K562 (cell line): Measurements from ENCODE around the gene MPND. TPM values are rescaled to one million over a fixed set of nuclear protein-coding genes. Genes with fewer than 3 reads are reported as not detected.

ENCODE experiments used
- ARHGAP35 ChIP-seq: fragments of 450-650 bp; IDR thresholded peaks from 2 replicates; pipeline ENCODE4 v1.6.1; 2018; ENCODE audit not compliant: partially characterized antibody
- ARNT ChIP-seq, 2 experiments: fragments of 450-650 bp; IDR thresholded peaks; 2 replicates each; pipeline ENCODE4 v1.6.1; 2016; ENCODE audit warnings: mild to moderate bottlenecking in 1 of 2
- FOXK1 ChIP-seq: sonication (generic); formaldehyde crosslinking; IDR thresholded peaks from 2 replicates; pipeline ENCODE4 v1.8.0; 2022; ENCODE audit warnings: missing genetic modification reagents, mild to moderate bottlenecking, borderline replicate concordance
- FUS ChIP-seq: fragments of 200-400 bp; formaldehyde crosslinking; optimal IDR thresholded peaks from 2 replicates; pipeline ENCODE3; 2017; ENCODE audit warnings: low read depth, low read length
- HDAC3 ChIP-seq: fragments of 450-650 bp; IDR thresholded peaks from 2 replicates; pipeline ENCODE4 v1.6.1; 2018; ENCODE audit warnings: borderline replicate concordance, mild to moderate bottlenecking, moderate library complexity; ENCODE audit not compliant: partially characterized antibody
- HOXB6 ChIP-seq: fragments of 250-450 bp; sonication (Bioruptor Pico); IDR thresholded peaks from 2 replicates; pipeline ENCODE4 v1.5.1; 2022; ENCODE audit warnings: mild to moderate bottlenecking, borderline replicate concordance
- LCOR ChIP-seq: sonication (generic); formaldehyde crosslinking; IDR thresholded peaks from 2 replicates; pipeline ENCODE4 v1.8.0; 2022; ENCODE audit warnings: mild to moderate bottlenecking, missing genetic modification reagents
- NEUROD1 ChIP-seq: fragments of 150-350 bp; IDR thresholded peaks from 2 replicates; pipeline ENCODE4 v1.6.1; 2014; ENCODE audit warnings: borderline replicate concordance, low read length, low read depth; ENCODE audit not compliant: partially characterized antibody
- NFATC3 ChIP-seq: fragments of 450-650 bp; IDR thresholded peaks from 2 replicates; pipeline ENCODE4 v1.6.1; 2017; ENCODE audit warnings: mild to moderate bottlenecking
- POLR3G ChIP-seq: IDR thresholded peaks from 2 replicates; pipeline ENCODE4 v1.6.1; 2011; ENCODE audit not compliant: insufficient read length, insufficient replicate concordance; ENCODE audit errors: extremely low read depth
- RAD21 ChIP-seq, 2 experiments: fragments of 250-450 bp in 1 of 2; fragments of 450-650 bp in 1 of 2; sonication (Bioruptor Pico) in 1 of 2; formaldehyde crosslinking in 1 of 2; IDR thresholded peaks in 1 of 2; conservative IDR thresholded peaks in 1 of 2; 2 replicates each; pipeline versions ENCODE4 v1.4.0 to v1.8.0; 2020 to 2022; ENCODE audit warnings: mild to moderate bottlenecking in 2 of 2, moderate library complexity in 1 of 2
- RFX1 ChIP-seq: fragments of 450-650 bp; IDR thresholded peaks from 2 replicates; pipeline ENCODE4 v1.6.1; 2016; ENCODE audit warnings: mild to moderate bottlenecking, moderate library complexity
- ZBTB8A ChIP-seq: fragments of 450-650 bp; IDR thresholded peaks from 2 replicates; pipeline ENCODE4 v1.6.1; 2018; ENCODE audit warnings: mild to moderate bottlenecking, moderate library complexity; ENCODE audit not compliant: partially characterized antibody
- ZNF707 ChIP-seq: fragments of 250-450 bp; sonication (Bioruptor Pico); conservative IDR thresholded peaks from 2 replicates; pipeline ENCODE4 v1.8.0; 2022; ENCODE audit warnings: inconsistent platforms, mild to moderate bottlenecking, moderate library complexity
- polyA plus RNA-seq, 8 experiments: library from polyadenylated mRNA; depleted of rRNA in 4 of 8; stranded (reverse) in 5 of 8; unstranded in 3 of 8; fragments of >200 nt; fragmentation: Nextera tagmentation in 2 of 8; fragmentation: Illumina TruSeq in 1 of 8; extraction: Ambion mirVana in 2 of 8; extraction: Trizol in 1 of 8; gene quantifications; 2 replicates each; pipeline versions ENCODE4 v1.2.1 to v1.2.3, GENCODE V29; 2011 to 2014; ENCODE audit warnings: inconsistent platforms in 1 of 8, missing spikeins in 1 of 8
- total RNA-seq, 7 experiments: library from RNA; depleted of rRNA in 6 of 7; stranded (reverse); fragments of >200 nt in 6 of 7; fragmentation: Illumina TruSeq in 2 of 7; extraction: Trizol in 2 of 7; gene quantifications; 2 replicates each; pipeline versions ENCODE4 v1.2.1 to v1.2.3, GENCODE V29; 2011 to 2021; ENCODE audit warnings: low replicate concordance in 1 of 7
- TF ChIP-seq, protein P1 (sequence below): IDR thresholded peaks from 3 replicates; pipeline ENCODE4 v1.6.1; 2011; ENCODE audit warnings: borderline replicate concordance, mild to moderate bottlenecking, moderate library complexity; ENCODE audit not compliant: insufficient read length; ENCODE audit errors: extremely low read depth
- TF ChIP-seq, protein P2 (sequence below), 3 experiments: fragments of 200-800 bp in 1 of 3; fragments of 250-450 bp in 1 of 3; fragments of 450-650 bp in 1 of 3; sonication (Bioruptor Pico) in 1 of 3; sonication (Bioruptor generic) in 1 of 3; formaldehyde crosslinking in 1 of 3; IDR thresholded peaks; 2 replicates each; pipeline versions ENCODE4 v1.6.1 to v1.8.0; 2016 to 2022; ENCODE audit warnings: mild to moderate bottlenecking in 2 of 3, missing genetic modification characterization in 2 of 3, missing compliant biosample characterization in 1 of 3, moderate library complexity in 1 of 3

MPND gene
- total and polyA plus RNA-seq, 9 of the 15 experiments (the other 6 are each of a cell fraction or from before 2014, with no cell fraction given), result 0.25 to 14.0 (median 3.9) TPM

DNA sequence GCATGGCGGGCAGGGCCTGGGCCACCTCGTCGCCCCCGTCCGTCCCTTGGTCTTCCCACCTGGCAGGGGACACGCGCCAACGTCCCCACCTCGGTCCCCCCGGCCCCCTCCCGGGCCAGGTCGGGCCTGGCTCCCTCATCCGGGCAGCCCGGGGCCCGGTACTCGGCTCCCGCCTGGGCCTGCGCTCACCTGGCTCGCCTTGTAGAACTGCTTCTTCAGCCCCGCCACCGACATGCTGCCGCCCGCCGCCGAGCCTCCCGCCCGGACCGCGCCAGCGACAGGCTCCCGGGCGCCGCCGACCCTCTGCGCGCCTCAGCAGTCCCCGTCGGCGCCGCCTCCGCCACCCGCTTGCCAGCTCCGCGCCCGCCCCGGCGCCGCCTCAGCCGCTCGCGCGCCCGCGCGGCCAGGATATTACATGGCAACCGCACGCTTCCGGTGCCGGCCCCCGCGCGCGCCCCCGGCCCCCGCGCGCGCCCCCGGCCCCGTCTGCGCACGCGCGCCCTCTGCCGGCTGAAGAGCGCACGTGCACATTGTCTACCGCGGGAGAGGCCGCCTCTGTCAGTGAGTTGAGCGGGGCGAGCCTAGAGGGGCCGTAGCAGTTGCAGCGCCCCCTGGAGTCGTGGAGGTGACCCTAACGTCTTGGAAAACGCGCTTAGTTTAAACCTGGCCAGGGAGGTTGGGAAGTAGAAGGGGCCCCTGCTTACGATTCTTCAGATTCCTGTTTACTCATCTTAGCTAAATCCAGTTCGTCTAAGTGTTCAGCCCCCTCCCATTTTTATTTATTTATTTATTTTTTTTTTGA, 57.0 kb downstream of the MPND start, which contains the start of gene SH3GL1 (continued):
- TF ChIP-seq, protein P1, sequence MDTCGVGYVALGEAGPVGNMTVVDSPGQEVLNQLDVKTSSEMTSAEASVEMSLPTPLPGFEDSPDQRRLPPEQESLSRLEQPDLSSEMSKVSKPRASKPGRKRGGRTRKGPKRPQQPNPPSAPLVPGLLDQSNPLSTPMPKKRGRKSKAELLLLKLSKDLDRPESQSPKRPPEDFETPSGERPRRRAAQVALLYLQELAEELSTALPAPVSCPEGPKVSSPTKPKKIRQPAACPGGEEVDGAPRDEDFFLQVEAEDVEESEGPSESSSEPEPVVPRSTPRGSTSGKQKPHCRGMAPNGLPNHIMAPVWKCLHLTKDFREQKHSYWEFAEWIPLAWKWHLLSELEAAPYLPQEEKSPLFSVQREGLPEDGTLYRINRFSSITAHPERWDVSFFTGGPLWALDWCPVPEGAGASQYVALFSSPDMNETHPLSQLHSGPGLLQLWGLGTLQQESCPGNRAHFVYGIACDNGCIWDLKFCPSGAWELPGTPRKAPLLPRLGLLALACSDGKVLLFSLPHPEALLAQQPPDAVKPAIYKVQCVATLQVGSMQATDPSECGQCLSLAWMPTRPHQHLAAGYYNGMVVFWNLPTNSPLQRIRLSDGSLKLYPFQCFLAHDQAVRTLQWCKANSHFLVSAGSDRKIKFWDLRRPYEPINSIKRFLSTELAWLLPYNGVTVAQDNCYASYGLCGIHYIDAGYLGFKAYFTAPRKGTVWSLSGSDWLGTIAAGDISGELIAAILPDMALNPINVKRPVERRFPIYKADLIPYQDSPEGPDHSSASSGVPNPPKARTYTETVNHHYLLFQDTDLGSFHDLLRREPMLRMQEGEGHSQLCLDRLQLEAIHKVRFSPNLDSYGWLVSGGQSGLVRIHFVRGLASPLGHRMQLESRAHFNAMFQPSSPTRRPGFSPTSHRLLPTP, result no peak
- TF ChIP-seq HOXB6 (no peak), NEUROD1 (peak; percentile 29), RAD21 (CRISPR knock-in tag; conservative IDR thresholded peaks at IDR 0.05 in 1 of 2, IDR thresholded peaks at IDR 0.05 in 1 of 2) (peak; percentile 52 to 63), ARNT (IDR thresholded peaks at IDR 0.05) (no peak; a peak in 1 of 4 replicates), FUS (no peak), POLR3G (no peak), LCOR (CRISPR knock-in tag) (0 out of 2 replicates have a peak, but pooled peaks have one; percentile 27), ARHGAP35 (no peak), ZNF707 (CRISPR knock-in tag) (no peak), FOXK1 (CRISPR knock-in tag) (no peak), ZBTB8A (no peak), NFATC3 (no peak), HDAC3 (no peak), RFX1 (no peak)
- TF ChIP-seq, protein P2, sequence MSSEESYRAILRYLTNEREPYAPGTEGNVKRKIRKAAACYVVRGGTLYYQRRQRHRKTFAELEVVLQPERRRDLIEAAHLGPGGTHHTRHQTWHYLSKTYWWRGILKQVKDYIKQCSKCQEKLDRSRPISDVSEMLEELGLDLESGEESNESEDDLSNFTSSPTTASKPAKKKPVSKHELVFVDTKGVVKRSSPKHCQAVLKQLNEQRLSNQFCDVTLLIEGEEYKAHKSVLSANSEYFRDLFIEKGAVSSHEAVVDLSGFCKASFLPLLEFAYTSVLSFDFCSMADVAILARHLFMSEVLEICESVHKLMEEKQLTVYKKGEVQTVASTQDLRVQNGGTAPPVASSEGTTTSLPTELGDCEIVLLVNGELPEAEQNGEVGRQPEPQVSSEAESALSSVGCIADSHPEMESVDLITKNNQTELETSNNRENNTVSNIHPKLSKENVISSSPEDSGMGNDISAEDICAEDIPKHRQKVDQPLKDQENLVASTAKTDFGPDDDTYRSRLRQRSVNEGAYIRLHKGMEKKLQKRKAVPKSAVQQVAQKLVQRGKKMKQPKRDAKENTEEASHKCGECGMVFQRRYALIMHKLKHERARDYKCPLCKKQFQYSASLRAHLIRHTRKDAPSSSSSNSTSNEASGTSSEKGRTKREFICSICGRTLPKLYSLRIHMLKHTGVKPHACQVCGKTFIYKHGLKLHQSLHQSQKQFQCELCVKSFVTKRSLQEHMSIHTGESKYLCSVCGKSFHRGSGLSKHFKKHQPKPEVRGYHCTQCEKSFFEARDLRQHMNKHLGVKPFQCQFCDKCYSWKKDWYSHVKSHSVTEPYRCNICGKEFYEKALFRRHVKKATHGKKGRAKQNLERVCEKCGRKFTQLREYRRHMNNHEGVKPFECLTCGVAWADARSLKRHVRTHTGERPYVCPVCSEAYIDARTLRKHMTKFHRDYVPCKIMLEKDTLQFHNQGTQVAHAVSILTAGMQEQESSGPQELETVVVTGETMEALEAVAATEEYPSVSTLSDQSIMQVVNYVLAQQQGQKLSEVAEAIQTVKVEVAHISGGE (CRISPR knock-in tag; IDR thresholded peaks at IDR 0.05), result peak in 1 of 3 experiments; percentile 92; a peak in 2 of 6 replicates
